ENCODE data around the gene IWS1. TPM values are rescaled to one million over a fixed set of nuclear protein-coding genes. Genes with fewer than 3 reads are reported as not detected.

The IWS1 gene
- total RNA-seq, 2 experiments from 2014 or later, result 40.8 to 43.3 TPM

DNA sequence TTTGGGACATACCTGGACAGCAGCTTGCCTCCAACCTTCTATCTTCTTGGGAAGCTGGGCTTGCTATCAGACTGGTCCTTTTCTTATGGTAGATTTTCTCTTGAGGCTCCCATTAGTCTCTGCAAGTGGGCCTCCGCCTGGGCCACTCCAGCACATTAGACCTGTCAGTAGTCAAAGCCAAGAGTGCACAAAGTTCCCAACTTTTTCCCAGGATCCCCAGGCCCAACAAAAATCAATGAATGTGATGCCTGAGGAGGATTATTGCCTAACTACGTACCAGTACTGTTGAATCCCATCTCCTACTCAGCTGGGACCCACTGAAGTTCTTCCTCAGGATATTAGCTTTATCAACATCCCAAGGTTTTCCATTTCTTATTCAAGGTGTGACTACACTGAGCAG lies 56.3 kb downstream of the IWS1 start:
- DNase-seq, result no peak
- Mint-ChIP-seq H3K4me3 (no peak overlapping the region), H3K4me1 (peaks cover 8% of the 10 kb centered on the region), H3K36me3 (ENCODE audit: low read depth) (peaks cover 13% of the 10 kb centered on the region), H3K9me3 (no peaks in the 10 kb centered on the region), H3K27me3 (no peaks in the 10 kb centered on the region), H3K27ac (no peak overlapping the region)
- ChIA-PET POLR2A (no interaction called here), CTCF (interaction anchor here (3.6 kb wide), 1 partner anchor 9 kb away, joined by 15 read pairs; no protein-coding TSS in a partner anchor)

DNA sequence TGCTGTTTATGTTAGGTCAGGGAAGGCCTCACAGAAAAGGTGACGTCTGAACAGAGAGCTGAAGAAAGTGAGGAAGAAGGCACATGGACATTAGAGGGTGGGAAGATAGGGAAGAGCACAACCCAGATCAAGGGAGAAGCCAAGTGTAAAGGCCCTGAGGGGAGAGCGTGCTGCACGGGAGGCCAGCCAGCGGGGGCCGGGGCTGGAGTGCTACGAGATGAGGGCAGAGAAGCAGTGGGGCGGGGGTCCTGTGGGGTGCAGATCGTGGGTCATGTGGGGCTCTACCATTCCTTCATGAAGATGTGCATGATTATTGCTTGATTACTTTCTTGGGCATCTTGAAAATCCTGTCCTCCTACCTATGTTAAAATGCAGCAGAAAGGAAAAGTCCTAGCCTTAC lies 57.2 kb downstream of the IWS1 start:
- H3K9me3 Mint-ChIP-seq, result no peaks in the 10 kb centered on the region
- H3K4me1 Mint-ChIP-seq, result peaks cover 13% of the 10 kb centered on the region
- H3K4me3 Mint-ChIP-seq, result no peak overlapping the region
- no peak for DNase-seq
- no peaks in the 10 kb centered on the region for H3K27me3 Mint-ChIP-seq
- no peak overlapping the region for H3K27ac Mint-ChIP-seq
- ChIA-PET POLR2A (no interaction called here), CTCF (interaction anchor here (3.6 kb wide), 1 partner anchor 10 kb away, joined by 15 read pairs; no protein-coding TSS in a partner anchor)
- peaks cover 12% of the 10 kb centered on the region for H3K36me3 Mint-ChIP-seq (ENCODE audit: low read depth)

DNA sequence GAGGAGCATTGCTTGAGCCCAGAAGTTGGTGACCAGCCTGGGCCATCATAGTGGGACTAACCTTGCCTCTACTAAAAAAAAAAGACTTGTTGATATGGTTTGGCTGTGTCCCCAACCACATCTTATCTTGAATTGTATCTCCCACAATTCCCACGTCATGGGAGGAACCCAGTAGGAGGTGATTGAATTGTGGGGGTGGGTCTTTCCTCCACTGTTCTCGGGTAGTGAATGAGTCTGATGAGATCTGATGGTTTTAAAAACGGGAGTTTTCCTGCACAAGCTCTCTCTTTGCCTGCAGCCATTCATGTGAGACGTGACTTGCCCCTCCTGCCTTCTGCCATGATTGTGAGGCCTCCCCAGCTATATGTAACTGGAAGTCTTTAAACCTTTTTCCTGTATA lies 61.0 kb downstream of the IWS1 start:
- no peak overlapping the region for H3K4me3 Mint-ChIP-seq
- DNase-seq, result no peak
- no peak overlapping the region for H3K27ac Mint-ChIP-seq
- H3K36me3 Mint-ChIP-seq (ENCODE audit: low read depth), result peaks cover 12% of the 10 kb centered on the region
- H3K4me1 Mint-ChIP-seq, result peaks cover 13% of the 10 kb centered on the region
- H3K27me3 Mint-ChIP-seq, result no peaks in the 10 kb centered on the region
- H3K9me3 Mint-ChIP-seq, result no peaks in the 10 kb centered on the region
- ChIA-PET CTCF (no interaction called here), POLR2A (no interaction called here)

DNA sequence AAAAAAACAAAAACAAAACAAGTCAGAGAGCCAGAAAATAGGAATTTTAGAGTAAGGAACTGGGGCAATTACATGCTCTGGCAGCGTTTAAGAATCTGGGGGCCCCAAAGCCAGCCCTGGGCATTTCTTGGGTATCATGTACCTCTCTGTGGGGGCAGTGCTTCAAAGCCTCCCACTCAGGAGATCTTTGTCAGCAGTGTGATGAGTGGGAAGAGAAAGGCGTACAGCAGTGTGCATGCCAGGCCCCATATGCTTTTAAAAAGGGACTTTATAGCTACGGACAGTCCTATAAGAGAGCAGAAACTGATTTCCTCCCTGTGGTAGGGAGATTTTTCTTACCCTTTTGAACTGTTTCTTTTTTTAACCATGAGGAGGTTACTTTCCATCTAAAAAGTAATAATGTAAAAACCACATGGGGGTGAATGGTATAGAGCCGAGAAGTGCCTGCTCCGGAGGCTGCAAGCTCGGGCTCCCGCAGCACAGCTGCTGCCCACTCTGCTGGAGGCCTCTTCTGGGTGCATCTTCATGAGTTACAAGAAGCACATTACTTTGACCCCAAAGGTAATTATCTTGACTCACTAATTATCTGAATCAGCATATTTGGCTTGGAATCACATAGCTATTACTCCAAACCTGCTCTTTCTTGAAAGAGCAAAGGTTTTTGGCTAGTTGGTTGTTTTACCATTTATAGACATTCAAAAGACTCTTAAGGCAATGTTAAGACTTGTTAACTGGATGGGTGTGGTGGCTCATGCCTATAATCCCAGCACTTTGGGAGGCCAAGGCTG lies 61.6 kb downstream of the IWS1 start:
- Mint-ChIP-seq H3K36me3 (ENCODE audit: low read depth) (peaks cover 12% of the 10 kb centered on the region), H3K4me3 (no peak overlapping the region), H3K4me1 (peaks cover 13% of the 10 kb centered on the region), H3K27ac (no peak overlapping the region), H3K27me3 (no peaks in the 10 kb centered on the region), H3K9me3 (no peaks in the 10 kb centered on the region)
- no peak for DNase-seq
- ChIA-PET CTCF (interaction anchor here (0.9 kb wide), 1 partner anchor 14 kb away, joined by 3 read pairs; no protein-coding TSS in a partner anchor), POLR2A (no interaction called here)

DNA sequence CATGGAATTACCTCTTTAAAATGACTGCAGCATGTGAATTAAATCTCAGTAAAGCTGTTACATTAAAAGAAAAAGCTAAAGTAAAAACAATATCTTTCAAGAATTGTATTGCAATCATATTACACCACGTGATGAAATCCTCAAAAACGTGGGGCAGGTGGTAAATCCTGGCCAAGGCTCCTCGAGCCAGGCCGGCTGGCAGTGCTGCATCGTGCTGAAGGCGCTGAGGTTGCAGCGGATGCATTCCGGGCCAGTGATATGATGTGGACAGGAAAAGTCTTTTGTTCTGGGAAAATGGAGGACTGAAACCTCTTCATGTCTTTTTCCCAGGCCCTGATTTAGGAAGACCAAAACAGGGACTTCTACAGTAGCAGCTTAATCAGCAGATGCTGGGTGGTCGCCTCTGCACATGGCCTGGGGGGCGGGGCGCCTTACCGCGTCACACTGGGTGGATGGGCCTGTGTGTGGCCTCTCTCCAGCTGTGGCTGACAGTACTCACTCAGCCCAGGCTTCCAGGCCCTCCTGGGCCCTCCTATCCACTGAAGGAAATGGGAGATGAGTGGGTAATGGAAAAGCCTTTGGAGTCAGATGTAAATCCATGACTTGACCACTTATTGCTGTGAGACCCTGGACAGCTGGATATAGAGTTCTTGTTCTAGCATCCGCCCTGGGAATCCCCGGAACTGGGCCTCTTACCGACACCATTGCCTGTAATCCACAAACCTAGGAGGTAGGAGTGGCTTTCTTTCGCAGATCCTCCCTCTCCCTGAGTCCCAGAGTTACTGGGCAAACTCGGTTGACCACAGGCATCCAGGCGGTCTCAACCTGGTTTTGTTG lies 62.9 kb downstream of the IWS1 start:
- H3K27me3 Mint-ChIP-seq, result no peaks in the 10 kb centered on the region
- H3K4me1 Mint-ChIP-seq, result peaks cover 13% of the 10 kb centered on the region
- no peak overlapping the region for H3K4me3 Mint-ChIP-seq
- no peaks in the 10 kb centered on the region for H3K9me3 Mint-ChIP-seq
- H3K36me3 Mint-ChIP-seq (ENCODE audit: low read depth), result peaks cover 6% of the 10 kb centered on the region
- DNase-seq, result no peak
- ChIA-PET CTCF (no interaction called here), POLR2A (interaction anchor here (1.0 kb wide), 1 partner anchor 12 kb away, joined by 3 read pairs; no protein-coding TSS in a partner anchor)
- no peak overlapping the region for H3K27ac Mint-ChIP-seq

DNA sequence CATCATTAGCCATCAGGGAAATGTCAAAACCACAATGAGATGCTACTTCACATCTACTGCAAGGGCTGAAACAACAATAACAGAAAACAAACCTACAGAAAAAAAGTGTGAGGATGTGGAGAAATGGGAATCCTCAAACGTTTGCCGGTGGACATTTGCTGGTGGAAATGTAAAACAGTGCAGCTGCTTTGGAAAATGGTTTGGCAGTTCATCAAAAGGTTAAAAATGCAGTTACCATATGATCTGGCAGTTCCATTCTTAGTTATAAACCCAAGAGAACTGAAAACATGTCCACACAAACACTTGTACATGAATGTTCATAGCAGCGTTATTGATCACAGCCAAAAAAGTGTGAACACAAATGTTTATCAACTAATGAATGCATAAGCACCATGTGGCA lies 63.8 kb downstream of the IWS1 start:
- no peak for DNase-seq
- H3K4me1 Mint-ChIP-seq, result peaks cover 17% of the 10 kb centered on the region
- POLR2A ChIA-PET, result interaction anchor here (1.0 kb wide), 1 partner anchor 13 kb away, joined by 3 read pairs; no protein-coding TSS in a partner anchor

GRCh38 chr2:127456960-127457359 lies 69.3 kb downstream of the IWS1 start:
- H3K36me3 Mint-ChIP-seq (ENCODE audit: low read depth), result peaks cover 8% of the 10 kb centered on the region
- no peaks in the 10 kb centered on the region for H3K27me3 Mint-ChIP-seq
- no peak overlapping the region for H3K4me3 Mint-ChIP-seq
- ChIA-PET CTCF (no interaction called here), POLR2A (interaction anchor here (1.4 kb wide), 1 partner anchor 70 kb away, joined by 3 read pairs; no protein-coding TSS in a partner anchor)
- peaks cover 19% of the 10 kb centered on the region for H3K4me1 Mint-ChIP-seq
- DNase-seq, result no peak
- no peak overlapping the region for H3K27ac Mint-ChIP-seq
- H3K9me3 Mint-ChIP-seq, result no peaks in the 10 kb centered on the region

More for the DNA sequence above, 63.8 kb downstream of the IWS1 start:
- Mint-ChIP-seq H3K4me3 (no peak overlapping the region), H3K36me3 (ENCODE audit: low read depth) (peaks cover 7% of the 10 kb centered on the region), H3K9me3 (no peaks in the 10 kb centered on the region), H3K27me3 (no peaks in the 10 kb centered on the region), H3K27ac (no peak overlapping the region)
- CTCF ChIA-PET, result no interaction called here

GRCh38 chr2:127455566-127456493 lies 70.5 kb downstream of the IWS1 start:
- DNase-seq, result peak; percentile 37
- Mint-ChIP-seq H3K4me3 (no peak overlapping the region), H3K27me3 (no peaks in the 10 kb centered on the region), H3K9me3 (no peaks in the 10 kb centered on the region), H3K4me1 (peaks cover 19% of the 10 kb centered on the region), H3K27ac (peak overlapping the region; percentile 0), H3K36me3 (ENCODE audit: low read depth) (peaks cover 8% of the 10 kb centered on the region)
- ChIA-PET CTCF (interaction anchor here (0.6 to 1.3 kb wide), 4 partner anchors 9 to 186 kb away, joined by 3 to 6 read pairs (median 5); no protein-coding TSS in a partner anchor), POLR2A (interaction anchor here (1.2 to 1.6 kb wide), 3 partner anchors 12 to 162 kb away, joined by 3 read pairs; partner anchors contain the start of gene ERCC3)

GRCh38 chr2:127454595-127455565 lies 71.4 kb downstream of the IWS1 start:
- Mint-ChIP-seq H3K9me3 (no peaks in the 10 kb centered on the region), H3K4me3 (no peak overlapping the region), H3K27me3 (no peaks in the 10 kb centered on the region), H3K27ac (no peak overlapping the region), H3K4me1 (peaks cover 19% of the 10 kb centered on the region), H3K36me3 (ENCODE audit: low read depth) (peaks cover 8% of the 10 kb centered on the region)
- CTCF ChIA-PET, result interaction anchor here (0.6 to 1.3 kb wide), 4 partner anchors 8 to 185 kb away, joined by 3 to 6 read pairs (median 5); no protein-coding TSS in a partner anchor
- no peak for DNase-seq
- POLR2A ChIA-PET, result interaction anchor here (1.2 to 1.6 kb wide), 2 partner anchors 11 to 161 kb away, joined by 3 read pairs; partner anchors contain the start of gene ERCC3

DNA sequence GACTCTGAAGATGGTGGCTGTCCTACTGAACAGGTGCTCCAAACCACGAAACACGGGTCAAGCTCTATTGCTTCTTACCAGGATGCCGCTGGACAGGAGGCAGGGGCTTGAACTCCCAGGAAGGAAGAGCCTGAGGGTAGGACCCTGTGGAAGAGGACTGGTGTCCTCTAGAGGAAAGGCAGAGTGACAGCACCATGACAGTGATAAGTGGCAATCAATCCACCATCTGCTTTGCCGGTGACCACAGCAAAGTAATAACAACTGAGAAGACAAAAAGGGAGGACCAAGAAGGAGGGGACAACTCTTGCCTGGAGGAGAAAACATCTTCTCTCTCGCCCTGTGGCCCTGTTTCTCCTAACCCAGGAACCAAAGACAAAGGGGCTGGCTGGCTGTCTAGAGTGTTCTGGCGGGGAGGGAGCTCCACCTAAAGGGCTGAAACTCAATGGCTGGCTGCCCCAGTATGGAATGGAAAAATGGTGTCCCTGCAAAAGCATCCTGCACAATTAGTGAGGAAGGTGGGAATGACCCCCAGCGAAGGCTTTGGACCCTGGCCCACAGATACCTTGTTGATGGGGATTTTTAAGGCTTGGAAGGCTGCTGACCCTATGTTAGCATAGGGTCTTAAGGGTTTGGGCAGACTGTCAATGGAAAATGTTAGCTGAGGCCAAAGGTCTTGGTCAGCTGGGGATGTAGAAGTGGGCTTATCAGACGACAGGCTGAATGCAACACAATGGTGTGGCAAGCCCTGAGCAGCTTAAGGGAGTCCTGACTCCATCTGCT lies 72.7 kb downstream of the IWS1 start:
- H3K27ac Mint-ChIP-seq, result no peak overlapping the region
- peaks cover 8% of the 10 kb centered on the region for H3K36me3 Mint-ChIP-seq (ENCODE audit: low read depth)
- no peak for DNase-seq
- no peak overlapping the region for H3K4me3 Mint-ChIP-seq
- ChIA-PET POLR2A (no interaction called here), CTCF (no interaction called here)
- H3K27me3 Mint-ChIP-seq, result peaks cover 5% of the 10 kb centered on the region
- H3K4me1 Mint-ChIP-seq, result peaks cover 19% of the 10 kb centered on the region
- H3K9me3 Mint-ChIP-seq, result no peaks in the 10 kb centered on the region

DNA sequence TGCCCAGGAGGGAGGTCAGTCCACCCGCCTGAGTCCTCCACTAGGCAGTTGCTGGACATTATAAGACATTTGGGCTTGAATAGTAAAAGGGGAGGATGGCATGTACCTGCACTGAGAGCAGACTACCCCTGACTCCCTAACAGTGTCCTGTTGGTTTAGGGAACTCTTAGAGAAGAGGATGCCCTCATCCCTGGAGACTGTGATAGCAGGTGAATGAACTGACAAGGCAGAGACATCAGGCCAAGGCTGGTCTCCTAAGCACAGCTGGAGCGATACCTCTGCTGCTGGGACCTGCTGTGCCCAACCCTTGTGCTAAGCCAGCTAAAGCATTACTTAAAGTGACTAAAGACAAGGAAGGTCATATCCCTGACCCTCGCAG lies 73.3 kb downstream of the IWS1 start:
- Mint-ChIP-seq H3K4me3 (no peak overlapping the region), H3K27me3 (peaks cover 10% of the 10 kb centered on the region), H3K27ac (no peak overlapping the region), H3K36me3 (ENCODE audit: low read depth) (peaks cover 8% of the 10 kb centered on the region), H3K4me1 (peaks cover 19% of the 10 kb centered on the region), H3K9me3 (no peaks in the 10 kb centered on the region)
- ChIA-PET POLR2A (no interaction called here), CTCF (no interaction called here)
- no peak for DNase-seq

Data from activated CD4-positive, alpha-beta memory T cell treated with anti-CD3 and anti-CD28 coated beads, Interleukin-2, amount 10 ng/mL, durations not matched to agents 7 days and 5 days (primary cell).